HepG2 (cell line): ENCODE data around the gene PBLD. TPM values are rescaled to one million over a fixed set of nuclear protein-coding genes. Genes with fewer than 3 reads are reported as not detected.

Experiments used
- GFI1 ChIP-seq: sonication (generic); formaldehyde crosslinking; IDR thresholded peaks from 2 replicates; pipeline ENCODE4 v1.5.0; 2020; ENCODE audit warnings: missing genetic modification reagents, mild to moderate bottlenecking, borderline replicate concordance
- HOMEZ ChIP-seq: IDR thresholded peaks from 2 replicates; pipeline ENCODE4 v1.6.1; 2016; ENCODE audit warnings: low read depth
- KDM2A ChIP-seq: sonication (generic); formaldehyde crosslinking; IDR thresholded peaks from 2 replicates; pipeline ENCODE4 v1.4.0; 2020; ENCODE audit warnings: low read depth, missing genetic modification reagents, borderline replicate concordance
- KLF11 ChIP-seq: IDR thresholded peaks from 2 replicates; pipeline ENCODE4 v1.6.1; 2016; ENCODE audit warnings: missing compliant biosample characterization
- NFYB ChIP-seq: sonication (generic); formaldehyde crosslinking; IDR thresholded peaks from 2 replicates; pipeline ENCODE4 v1.4.0; 2020; ENCODE audit warnings: missing genetic modification reagents
- SALL2 ChIP-seq: sonication (generic); formaldehyde crosslinking; IDR thresholded peaks from 2 replicates; pipeline ENCODE4 v1.8.1; 2023; ENCODE audit warnings: mild to moderate bottlenecking, missing genetic modification reagents, inconsistent platforms
- SMARCC2 ChIP-seq: fragments of 450-650 bp; IDR thresholded peaks from 2 replicates; pipeline ENCODE4 v1.6.1; 2017; ENCODE audit warnings: antibody characterized with exemption, mild to moderate bottlenecking
- SNAI1 ChIP-seq: sonication (generic); formaldehyde crosslinking; IDR thresholded peaks from 2 replicates; pipeline ENCODE4 v1.5.0; 2020; ENCODE audit warnings: mild to moderate bottlenecking, missing genetic modification reagents, borderline replicate concordance
- SP1 ChIP-seq, 2 experiments: fragments of 450-650 bp in 1 of 2; sonication (generic) in 1 of 2; formaldehyde crosslinking in 1 of 2; IDR thresholded peaks; 2 replicates each; pipeline versions ENCODE4 v1.4.0 to v1.6.1; 2016 to 2020; ENCODE audit warnings: missing genetic modification reagents in 1 of 2
- TBP ChIP-seq: sonication (generic); formaldehyde crosslinking; IDR thresholded peaks from 2 replicates; pipeline ENCODE4 v1.5.0; 2020; ENCODE audit warnings: missing genetic modification reagents
- TEAD2 ChIP-seq: sonication (generic); formaldehyde crosslinking; IDR thresholded peaks from 2 replicates; pipeline ENCODE4 v1.9.0; 2021; ENCODE audit warnings: missing genetic modification reagents
- ZNF260 ChIP-seq: sonication (generic); formaldehyde crosslinking; IDR thresholded peaks from 2 replicates; pipeline ENCODE4 v1.4.0; 2020; ENCODE audit warnings: missing genetic modification reagents, low read depth, mild to moderate bottlenecking, borderline replicate concordance
- ZNF33B ChIP-seq: sonication (generic); formaldehyde crosslinking; IDR thresholded peaks from 2 replicates; pipeline ENCODE4 v1.5.1; 2020; ENCODE audit warnings: mild to moderate bottlenecking, missing genetic modification reagents
- ZNF766 ChIP-seq: sonication (generic); formaldehyde crosslinking; IDR thresholded peaks from 2 replicates; pipeline ENCODE4 v1.5.0; 2020; ENCODE audit warnings: missing genetic modification reagents, borderline replicate concordance
- polyA plus RNA-seq, 8 experiments: library from polyadenylated mRNA; depleted of rRNA in 3 of 8; stranded (reverse) in 7 of 8; unstranded in 1 of 8; fragments of >200 nt; fragmentation: Illumina TruSeq in 4 of 8; extraction: Trizol in 4 of 8; gene quantifications; 2 replicates each; pipeline versions ENCODE4 v1.2.1 to v1.2.3, GENCODE V29; 2011 to 2016; ENCODE audit warnings: low read depth in 4 of 8, missing spikeins in 1 of 8, mixed read lengths in 1 of 8; ENCODE audit not compliant: insufficient read depth in 1 of 8
- total RNA-seq, 5 experiments: library from RNA; depleted of rRNA; stranded (reverse); fragments of >200 nt; fragmentation: Illumina TruSeq; extraction: Trizol; gene quantifications; 2 replicates each; pipeline ENCODE4 v1.2.3, GENCODE V29; 2016; ENCODE audit warnings: low read depth in 1 of 5
- TF ChIP-seq, protein P1 (sequence below): IDR thresholded peaks from 2 replicates; pipeline ENCODE4 v1.4.0; 2020; ENCODE audit warnings: mild to moderate bottlenecking, missing genetic modification reagents
- TF ChIP-seq, protein P2 (sequence below): conservative IDR thresholded peaks from 2 replicates; pipeline ENCODE4 v1.6.1; 2018; ENCODE audit warnings: missing genetic modification reagents
- TF ChIP-seq, protein P3 (sequence below): sonication (generic); formaldehyde crosslinking; IDR thresholded peaks from 2 replicates; pipeline ENCODE4 v1.9.0; 2021; ENCODE audit warnings: missing genetic modification reagents, borderline replicate concordance
- TF ChIP-seq, protein P4 (sequence below): sonication (generic); formaldehyde crosslinking; IDR thresholded peaks from 2 replicates; pipeline ENCODE4 v1.5.0; 2020; ENCODE audit warnings: mild to moderate bottlenecking, missing genetic modification reagents, borderline replicate concordance

PBLD gene
- total and polyA plus RNA-seq, 2 of the 13 experiments (the other 11 are each of a cell fraction or from before 2014, with no cell fraction given), result 0.42 to 3.1 TPM

- TF ChIP-seq ZNF260 (CRISPR knock-in tag), result no peak
- TF ChIP-seq KLF11, result peak; percentile 87
- TF ChIP-seq, protein P1, sequence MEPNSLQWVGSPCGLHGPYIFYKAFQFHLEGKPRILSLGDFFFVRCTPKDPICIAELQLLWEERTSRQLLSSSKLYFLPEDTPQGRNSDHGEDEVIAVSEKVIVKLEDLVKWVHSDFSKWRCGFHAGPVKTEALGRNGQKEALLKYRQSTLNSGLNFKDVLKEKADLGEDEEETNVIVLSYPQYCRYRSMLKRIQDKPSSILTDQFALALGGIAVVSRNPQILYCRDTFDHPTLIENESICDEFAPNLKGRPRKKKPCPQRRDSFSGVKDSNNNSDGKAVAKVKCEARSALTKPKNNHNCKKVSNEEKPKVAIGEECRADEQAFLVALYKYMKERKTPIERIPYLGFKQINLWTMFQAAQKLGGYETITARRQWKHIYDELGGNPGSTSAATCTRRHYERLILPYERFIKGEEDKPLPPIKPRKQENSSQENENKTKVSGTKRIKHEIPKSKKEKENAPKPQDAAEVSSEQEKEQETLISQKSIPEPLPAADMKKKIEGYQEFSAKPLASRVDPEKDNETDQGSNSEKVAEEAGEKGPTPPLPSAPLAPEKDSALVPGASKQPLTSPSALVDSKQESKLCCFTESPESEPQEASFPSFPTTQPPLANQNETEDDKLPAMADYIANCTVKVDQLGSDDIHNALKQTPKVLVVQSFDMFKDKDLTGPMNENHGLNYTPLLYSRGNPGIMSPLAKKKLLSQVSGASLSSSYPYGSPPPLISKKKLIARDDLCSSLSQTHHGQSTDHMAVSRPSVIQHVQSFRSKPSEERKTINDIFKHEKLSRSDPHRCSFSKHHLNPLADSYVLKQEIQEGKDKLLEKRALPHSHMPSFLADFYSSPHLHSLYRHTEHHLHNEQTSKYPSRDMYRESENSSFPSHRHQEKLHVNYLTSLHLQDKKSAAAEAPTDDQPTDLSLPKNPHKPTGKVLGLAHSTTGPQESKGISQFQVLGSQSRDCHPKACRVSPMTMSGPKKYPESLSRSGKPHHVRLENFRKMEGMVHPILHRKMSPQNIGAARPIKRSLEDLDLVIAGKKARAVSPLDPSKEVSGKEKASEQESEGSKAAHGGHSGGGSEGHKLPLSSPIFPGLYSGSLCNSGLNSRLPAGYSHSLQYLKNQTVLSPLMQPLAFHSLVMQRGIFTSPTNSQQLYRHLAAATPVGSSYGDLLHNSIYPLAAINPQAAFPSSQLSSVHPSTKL (CRISPR knock-in tag), result peak; percentile 33
- peak; percentile 98 for TF ChIP-seq HOMEZ (CRISPR knock-in tag)
- TF ChIP-seq NFYB, result no peak
- no peak; the same call in 1 of the 2 replicates for TF ChIP-seq GFI1 (CRISPR knock-in tag)
- no peak for TF ChIP-seq TBP (CRISPR knock-in tag)
- TF ChIP-seq SP1 (IDR thresholded peaks at IDR 0.05), result peak; percentile 95
- peak; percentile 82 for TF ChIP-seq SP1 (CRISPR knock-in tag; IDR thresholded peaks at IDR 0.05)
- TF ChIP-seq SALL2, result peak; percentile 92
- 0 out of 2 replicates have a peak, but pooled peaks have one; percentile 41 for TF ChIP-seq SNAI1 (CRISPR knock-in tag)
- TF ChIP-seq, protein P2, sequence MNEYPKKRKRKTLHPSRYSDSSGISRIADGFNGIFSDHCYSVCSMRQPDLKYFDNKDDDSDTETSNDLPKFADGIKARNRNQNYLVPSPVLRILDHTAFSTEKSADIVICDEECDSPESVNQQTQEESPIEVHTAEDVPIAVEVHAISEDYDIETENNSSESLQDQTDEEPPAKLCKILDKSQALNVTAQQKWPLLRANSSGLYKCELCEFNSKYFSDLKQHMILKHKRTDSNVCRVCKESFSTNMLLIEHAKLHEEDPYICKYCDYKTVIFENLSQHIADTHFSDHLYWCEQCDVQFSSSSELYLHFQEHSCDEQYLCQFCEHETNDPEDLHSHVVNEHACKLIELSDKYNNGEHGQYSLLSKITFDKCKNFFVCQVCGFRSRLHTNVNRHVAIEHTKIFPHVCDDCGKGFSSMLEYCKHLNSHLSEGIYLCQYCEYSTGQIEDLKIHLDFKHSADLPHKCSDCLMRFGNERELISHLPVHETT (CRISPR knock-in tag), result peak; percentile 76; the same call in 1 of the 2 replicates
- TF ChIP-seq, protein P3, sequence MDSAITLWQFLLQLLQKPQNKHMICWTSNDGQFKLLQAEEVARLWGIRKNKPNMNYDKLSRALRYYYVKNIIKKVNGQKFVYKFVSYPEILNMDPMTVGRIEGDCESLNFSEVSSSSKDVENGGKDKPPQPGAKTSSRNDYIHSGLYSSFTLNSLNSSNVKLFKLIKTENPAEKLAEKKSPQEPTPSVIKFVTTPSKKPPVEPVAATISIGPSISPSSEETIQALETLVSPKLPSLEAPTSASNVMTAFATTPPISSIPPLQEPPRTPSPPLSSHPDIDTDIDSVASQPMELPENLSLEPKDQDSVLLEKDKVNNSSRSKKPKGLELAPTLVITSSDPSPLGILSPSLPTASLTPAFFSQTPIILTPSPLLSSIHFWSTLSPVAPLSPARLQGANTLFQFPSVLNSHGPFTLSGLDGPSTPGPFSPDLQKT (CRISPR knock-in tag), result 0 out of 2 replicates have a peak, but pooled peaks have one; percentile 36
- TF ChIP-seq KDM2A (CRISPR knock-in tag), result peak; percentile 93
- TF ChIP-seq ZNF766 (CRISPR knock-in tag), result peak; percentile 94; the same call in 1 of the 2 replicates
- no peak for TF ChIP-seq TEAD2 (CRISPR knock-in tag)
- TF ChIP-seq, protein P4, sequence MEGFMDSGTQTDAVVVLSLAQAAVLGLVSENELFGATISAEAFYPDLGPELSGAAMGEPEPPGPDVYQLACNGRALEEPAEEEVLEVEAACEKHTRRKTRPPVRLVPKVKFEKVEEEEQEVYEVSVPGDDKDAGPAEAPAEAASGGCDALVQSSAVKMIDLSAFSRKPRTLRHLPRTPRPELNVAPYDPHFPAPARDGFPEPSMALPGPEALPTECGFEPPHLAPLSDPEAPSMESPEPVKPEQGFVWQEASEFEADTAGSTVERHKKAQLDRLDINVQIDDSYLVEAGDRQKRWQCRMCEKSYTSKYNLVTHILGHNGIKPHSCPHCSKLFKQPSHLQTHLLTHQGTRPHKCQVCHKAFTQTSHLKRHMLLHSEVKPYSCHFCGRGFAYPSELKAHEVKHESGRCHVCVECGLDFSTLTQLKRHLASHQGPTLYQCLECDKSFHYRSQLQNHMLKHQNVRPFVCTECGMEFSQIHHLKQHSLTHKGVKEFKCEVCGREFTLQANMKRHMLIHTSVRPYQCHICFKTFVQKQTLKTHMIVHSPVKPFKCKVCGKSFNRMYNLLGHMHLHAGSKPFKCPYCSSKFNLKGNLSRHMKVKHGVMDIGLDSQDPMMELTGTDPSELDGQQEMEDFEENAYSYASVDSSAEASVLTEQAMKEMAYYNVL, result 0 out of 2 replicates have a peak, but pooled peaks have one; percentile 13
- TF ChIP-seq ZNF33B, result peak; percentile 82; the same call in 1 of the 2 replicates
- TF ChIP-seq SMARCC2, result no peak
Measured at GRCh38 chr10:68331455-68332258, 1.1 kb downstream of the PBLD start, which contains the start of gene HNRNPH3 (continued).
